H9 (cell line): ENCODE data around the gene USP34. TPM values are rescaled to one million over a fixed set of nuclear protein-coding genes. Genes with fewer than 3 reads are reported as not detected.

Experiments used
- DNase-seq: peaks from one replicate; pipeline ENCODE4 v3.0.0-alpha.2; 2017
- H2AFZ ChIP-seq: one replicate; pipeline ENCODE4 v1.6.1; 2013; ENCODE audit warnings: mild to moderate bottlenecking, low read length, control low read depth, moderate library complexity
- H2AK5ac ChIP-seq: 2 replicates; pipeline ENCODE4 v1.6.1; 2013; ENCODE audit warnings: low read length, control low read depth, mixed read lengths; ENCODE audit not compliant: insufficient read length
- H2BK120ac ChIP-seq: one replicate; pipeline ENCODE4 v1.6.1; 2013; ENCODE audit warnings: low read depth, mild to moderate bottlenecking, low read length, control low read depth, inconsistent platforms; ENCODE audit not compliant: poor library complexity, severe bottlenecking
- H2BK12ac ChIP-seq: 2 replicates; pipeline ENCODE4 v1.6.1; 2013; ENCODE audit warnings: low read length, control low read depth, mixed read lengths, low read depth; ENCODE audit not compliant: insufficient read length
- H2BK15ac ChIP-seq: 2 replicates; pipeline ENCODE4 v1.6.1; 2013; ENCODE audit warnings: low read depth, low read length, control low read depth
- H2BK20ac ChIP-seq: one replicate; pipeline ENCODE4 v1.6.1; 2013; ENCODE audit warnings: low read depth, mild to moderate bottlenecking, low read length, control low read depth, inconsistent platforms; ENCODE audit not compliant: poor library complexity, severe bottlenecking
- H2BK5ac ChIP-seq: 2 replicates; pipeline ENCODE4 v1.6.1; 2013; ENCODE audit warnings: low read length, control low read depth, mixed read lengths; ENCODE audit not compliant: insufficient read length
- H3K14ac ChIP-seq: 2 replicates; pipeline ENCODE4 v1.6.1; 2013; ENCODE audit warnings: low read length, control low read depth; ENCODE audit not compliant: insufficient read depth
- H3K18ac ChIP-seq: 2 replicates; pipeline ENCODE4 v1.6.1; 2013; ENCODE audit warnings: low read depth, mild to moderate bottlenecking, mixed read lengths, low read length, control low read depth; ENCODE audit not compliant: insufficient read length
- H3K23ac ChIP-seq: 2 replicates; pipeline ENCODE4 v1.6.1; 2013; ENCODE audit warnings: low read length, control low read depth, mixed read lengths, low read depth; ENCODE audit not compliant: insufficient read length
- H3K23me2 ChIP-seq: 2 replicates; pipeline ENCODE4 v1.6.1; 2013; ENCODE audit warnings: low read depth, mild to moderate bottlenecking, mixed read lengths, low read length, control low read depth; ENCODE audit not compliant: insufficient read length, poor library complexity, severe bottlenecking
- H3K27ac ChIP-seq: 2 replicates; pipeline ENCODE4 v1.5.1; 2013; ENCODE audit warnings: low read length, control low read depth, mixed read lengths, low read depth; ENCODE audit not compliant: insufficient read length
- H3K27me3 ChIP-seq: 2 replicates; pipeline ENCODE4 v1.6.1; 2013; ENCODE audit warnings: low read length, control low read depth, inconsistent platforms; ENCODE audit not compliant: insufficient read depth
- H3K4ac ChIP-seq: 2 replicates; pipeline ENCODE4 v1.6.1; 2013; ENCODE audit warnings: low read depth, mild to moderate bottlenecking, control low read depth, inconsistent platforms, low read length, moderate library complexity
- H3K4me1 ChIP-seq: 2 replicates; pipeline ENCODE4 v1.6.1; 2013; ENCODE audit warnings: low read length, control low read depth, inconsistent platforms; ENCODE audit not compliant: insufficient read depth
- H3K4me2 ChIP-seq: 2 replicates; pipeline ENCODE4 v1.6.1; 2013; ENCODE audit warnings: low read length, control low read depth, mixed read lengths; ENCODE audit not compliant: insufficient read length, insufficient read depth
- H3K56ac ChIP-seq: 2 replicates; pipeline ENCODE4 v1.6.1; 2013; ENCODE audit warnings: low read depth, mild to moderate bottlenecking, mixed read lengths, low read length, control low read depth; ENCODE audit not compliant: insufficient read length
- H3K79me1 ChIP-seq: 2 replicates; pipeline ENCODE4 v1.6.1; 2013; ENCODE audit warnings: low read depth, mild to moderate bottlenecking, moderate library complexity, low read length, control low read depth, inconsistent platforms; ENCODE audit not compliant: insufficient read depth, poor library complexity, severe bottlenecking
- H3K79me2 ChIP-seq: 2 replicates; pipeline ENCODE4 v1.6.1; 2013; ENCODE audit warnings: low read length, control low read depth, inconsistent platforms; ENCODE audit not compliant: insufficient read depth
- H3K9ac ChIP-seq: 2 replicates; pipeline ENCODE4 v1.6.1; 2013; ENCODE audit warnings: low read length, control low read depth, mixed read lengths; ENCODE audit not compliant: insufficient read length; ENCODE audit errors: extremely low read depth
- H3K9me3 ChIP-seq: one replicate; pipeline ENCODE4 v1.6.1; 2013; ENCODE audit warnings: low read depth, low read length, inconsistent platforms; ENCODE audit not compliant: control insufficient read depth
- H3T11ph ChIP-seq: one replicate; pipeline ENCODE4 v1.6.1; 2013; ENCODE audit warnings: mild to moderate bottlenecking, low read length, control low read depth, inconsistent platforms
- H4K20me1 ChIP-seq: one replicate; pipeline ENCODE4 v1.6.1; 2013; ENCODE audit not compliant: control insufficient read depth, insufficient read length, insufficient read depth
- H4K5ac ChIP-seq: 2 replicates; pipeline ENCODE4 v1.6.1; 2013; ENCODE audit warnings: low read depth, mild to moderate bottlenecking, mixed read lengths, low read length, control low read depth; ENCODE audit not compliant: insufficient read length
- H4K8ac ChIP-seq: replicated peaks from 2 replicates; pipeline ENCODE4 v1.6.1; 2013; ENCODE audit warnings: low read length, control low read depth, mixed read lengths, low read depth; ENCODE audit not compliant: insufficient read length
- H4K91ac ChIP-seq: 2 replicates; pipeline ENCODE4 v1.6.1; 2013; ENCODE audit warnings: low read depth, mild to moderate bottlenecking, moderate library complexity, mixed read lengths, low read length, control low read depth; ENCODE audit not compliant: insufficient read length
- H3K27ac Mint-ChIP-seq, 3 experiments: 2 replicates in 2 of 3; 3 replicates in 1 of 3; pipeline ENCODE4 v1.8.0; 2020 to 2021; ENCODE audit warnings: mixed read lengths in 3 of 3, mild to moderate bottlenecking in 1 of 3, moderate library complexity in 1 of 3
- H3K27me3 Mint-ChIP-seq: 2 replicates; pipeline ENCODE4 v1.8.0; 2021; ENCODE audit warnings: low read depth, mild to moderate bottlenecking, moderate library complexity, mixed read lengths
- H3K36me3 Mint-ChIP-seq, 3 experiments: 2 replicates in 2 of 3; 3 replicates in 1 of 3; pipeline ENCODE4 v1.8.0; 2020 to 2021; ENCODE audit warnings: low read depth in 3 of 3, mixed read lengths in 3 of 3; ENCODE audit not compliant: insufficient read depth in 1 of 3
- H3K4me1 Mint-ChIP-seq, 2 experiments: 2 replicates each; pipeline ENCODE4 v1.8.0; 2020; ENCODE audit warnings: mixed read lengths in 2 of 2
- H3K4me3 Mint-ChIP-seq, 2 experiments: 2 replicates in 1 of 2; 3 replicates in 1 of 2; pipeline ENCODE4 v1.8.0; 2020 to 2021; ENCODE audit warnings: mild to moderate bottlenecking in 2 of 2, mixed read lengths in 2 of 2, moderate library complexity in 1 of 2
- H3K9me3 Mint-ChIP-seq, 2 experiments: 2 replicates in 1 of 2; 3 replicates in 1 of 2; pipeline ENCODE4 v1.8.0; 2020; ENCODE audit warnings: mild to moderate bottlenecking in 2 of 2, mixed read lengths in 2 of 2, moderate library complexity in 1 of 2
- WGBS: extraction: QIAGEN DNeasy Blood & Tissue Kit; methylation state at CpG from one replicate; pipeline ENCODE4 v1.1.7; 2013; ENCODE audit warnings: missing lambda C conversion rate, low lambda C conversion rate, mixed read lengths; ENCODE audit not compliant: insufficient read length; ENCODE audit errors: extremely low coverage; 5-methylcytosine and 5-hydroxymethylcytosine counted together
- total RNA-seq: library from RNA; stranded (reverse); gene quantifications from 2 replicates; pipeline ENCODE4 v1.2.1, GENCODE V29; 2021
- TF ChIP-seq, protein P1 (sequence below): fragments of 200-600 bp; sonication (generic); conservative IDR thresholded peaks from 3 replicates; pipeline ENCODE4 v1.8.0; 2021; ENCODE audit warnings: antibody characterized with exemption, mild to moderate bottlenecking

Gene USP34
- total RNA-seq, 1 experiment from 2014 or later, result 93.9 TPM

DNA sequence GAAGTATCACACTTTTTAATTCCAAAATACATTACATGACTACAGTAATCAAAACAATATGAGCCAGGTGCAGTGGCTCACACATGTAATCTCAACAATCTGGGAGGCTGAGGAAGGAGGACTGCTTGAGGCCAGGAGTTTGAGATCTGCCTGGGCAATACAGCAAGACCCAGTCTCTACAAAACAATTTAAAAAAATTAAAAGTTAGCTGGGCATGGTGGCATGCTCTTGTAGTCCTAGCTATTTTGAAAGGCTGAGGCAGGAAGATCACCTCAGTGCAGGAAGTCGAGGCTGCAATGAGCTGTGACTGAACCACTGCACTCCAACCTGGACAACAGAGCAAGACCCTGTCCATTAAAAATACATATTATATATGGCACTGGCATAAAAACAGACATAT is 109.8 kb downstream of the USP34 start:
- Histone ChIP-seq H3T11ph (no peak overlapping the region), H3K9ac (no peak overlapping the region)
- no CpG with 5 or more reads among the region's 1 CpG for WGBS

More for the DNA sequence above, 109.8 kb downstream of the USP34 start:
- H2BK20ac ChIP-seq, result no peak overlapping the region
- Mint-ChIP-seq H3K27me3 (no peaks in the 10 kb centered on the region; the same call in 1 of the 2 replicates), H3K4me3 (no peak overlapping the region), H3K9me3 (no peaks in the 10 kb centered on the region), H3K27ac (no peak overlapping the region), H3K4me1 (peaks cover 0 to 7% of the 10 kb centered on the region in 2 experiments), H3K36me3 (peaks cover 16 to 25% (median 24%) of the 10 kb centered on the region in 3 experiments; a peak in 6 of 7 replicates)
- no peak overlapping the region for H3K14ac ChIP-seq
- peaks cover 8% of the 10 kb centered on the region for H3K79me1 ChIP-seq
- H3K27ac ChIP-seq, result no peak overlapping the region
- no peak overlapping the region for H4K5ac ChIP-seq
- TF ChIP-seq, protein P1, sequence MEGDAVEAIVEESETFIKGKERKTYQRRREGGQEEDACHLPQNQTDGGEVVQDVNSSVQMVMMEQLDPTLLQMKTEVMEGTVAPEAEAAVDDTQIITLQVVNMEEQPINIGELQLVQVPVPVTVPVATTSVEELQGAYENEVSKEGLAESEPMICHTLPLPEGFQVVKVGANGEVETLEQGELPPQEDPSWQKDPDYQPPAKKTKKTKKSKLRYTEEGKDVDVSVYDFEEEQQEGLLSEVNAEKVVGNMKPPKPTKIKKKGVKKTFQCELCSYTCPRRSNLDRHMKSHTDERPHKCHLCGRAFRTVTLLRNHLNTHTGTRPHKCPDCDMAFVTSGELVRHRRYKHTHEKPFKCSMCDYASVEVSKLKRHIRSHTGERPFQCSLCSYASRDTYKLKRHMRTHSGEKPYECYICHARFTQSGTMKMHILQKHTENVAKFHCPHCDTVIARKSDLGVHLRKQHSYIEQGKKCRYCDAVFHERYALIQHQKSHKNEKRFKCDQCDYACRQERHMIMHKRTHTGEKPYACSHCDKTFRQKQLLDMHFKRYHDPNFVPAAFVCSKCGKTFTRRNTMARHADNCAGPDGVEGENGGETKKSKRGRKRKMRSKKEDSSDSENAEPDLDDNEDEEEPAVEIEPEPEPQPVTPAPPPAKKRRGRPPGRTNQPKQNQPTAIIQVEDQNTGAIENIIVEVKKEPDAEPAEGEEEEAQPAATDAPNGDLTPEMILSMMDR, result no peak
- H4K20me1 ChIP-seq, result no peaks in the 10 kb centered on the region
- H3K23me2 ChIP-seq, result no peaks in the 10 kb centered on the region
- DNase-seq, result no peak
- H2BK5ac ChIP-seq, result no peak overlapping the region
- H3K4ac ChIP-seq, result no peak overlapping the region
- H3K18ac ChIP-seq, result no peak overlapping the region
- H3K79me2 ChIP-seq, result peaks cover 2% of the 10 kb centered on the region; the same call in 1 of the 2 replicates
- H2BK15ac ChIP-seq, result no peak overlapping the region
- H3K27me3 ChIP-seq, result no peaks in the 10 kb centered on the region
- H3K4me2 ChIP-seq, result no peak overlapping the region
- H2BK12ac ChIP-seq, result no peak overlapping the region
- no peak overlapping the region for H2AK5ac ChIP-seq
- no peak overlapping the region for H2AFZ ChIP-seq
- H3K23ac ChIP-seq, result no peak overlapping the region
- H4K8ac ChIP-seq, result no peak overlapping the region
- H3K4me1 ChIP-seq, result no peaks in the 10 kb centered on the region
- H4K91ac ChIP-seq, result no peak overlapping the region
- H2BK120ac ChIP-seq, result no peak overlapping the region
- H3K56ac ChIP-seq, result no peak overlapping the region
- H3K9me3 ChIP-seq, result no peaks in the 10 kb centered on the region
